GM21390 (cell line): Measurements from ENCODE around the gene PARG.
"Not testable (repeated sequence)": the region's sequence is repeated elsewhere in the genome, so short reads cannot be mapped to it uniquely, and the experiment has no call there.

Experiments used
- ATAC-seq: cut with Tn5 transposase; IDR thresholded peaks from one replicate; pipeline ENCODE4 v1.9.1; 2021; ENCODE audit not compliant: unreplicated experiment

PARG gene

DNA sequence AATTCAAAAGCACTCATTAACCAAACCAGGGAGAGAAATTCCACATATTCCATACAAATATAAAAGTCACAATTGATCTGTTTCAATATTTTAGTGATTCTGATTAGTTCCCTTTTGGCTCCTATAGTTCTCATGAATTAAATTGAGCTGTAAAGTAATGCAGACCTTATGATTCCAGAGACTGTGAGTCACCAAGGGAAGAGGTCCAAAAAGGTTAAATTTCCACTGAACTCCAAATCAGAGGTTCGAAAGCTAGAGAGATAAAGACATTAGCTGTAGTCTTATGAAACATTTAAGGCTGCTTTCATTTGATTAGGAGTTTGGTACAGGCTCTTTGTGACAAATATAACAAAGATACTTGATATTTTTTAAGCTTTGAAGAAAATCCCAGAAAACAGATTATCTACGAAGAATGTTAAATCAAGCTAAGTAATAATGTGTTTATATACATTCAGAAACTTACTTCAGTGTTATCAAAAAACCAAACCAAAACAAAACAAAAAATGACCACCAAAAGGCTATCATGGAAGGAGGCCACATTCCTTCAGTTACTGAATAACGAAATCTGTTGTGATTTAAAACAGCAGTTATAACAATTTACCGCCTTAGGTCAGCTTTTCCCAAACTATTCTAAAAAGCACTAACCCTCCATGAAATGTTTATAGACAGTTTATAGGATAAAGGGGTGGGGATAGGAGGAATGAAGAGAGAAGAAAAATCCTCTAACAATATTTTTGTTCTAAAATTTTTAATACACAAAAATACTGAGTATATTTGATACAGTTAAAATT lies 33.3 kb downstream of the PARG start:
- not testable (repeated sequence) for ATAC-seq

DNA sequence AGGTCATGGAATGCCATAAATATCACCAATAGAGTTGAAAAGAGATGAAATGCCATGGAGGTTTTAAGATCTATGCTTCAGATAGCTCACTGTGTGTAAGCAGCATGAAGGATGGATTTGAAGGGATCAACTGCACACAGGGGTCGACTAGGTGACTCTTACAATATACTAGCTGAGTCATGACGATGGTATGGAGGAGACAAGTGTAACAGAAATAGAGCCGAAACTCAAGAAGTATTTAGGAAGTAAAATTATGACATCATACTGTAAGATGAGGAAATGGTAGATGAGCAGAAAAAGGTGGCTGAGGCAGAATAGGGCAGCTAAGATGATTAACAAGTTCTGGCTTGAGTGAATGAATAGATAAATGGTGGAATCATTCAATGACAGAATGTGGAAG lies 38.0 kb downstream of the PARG start:
- ATAC-seq: not testable (repeated sequence)

DNA sequence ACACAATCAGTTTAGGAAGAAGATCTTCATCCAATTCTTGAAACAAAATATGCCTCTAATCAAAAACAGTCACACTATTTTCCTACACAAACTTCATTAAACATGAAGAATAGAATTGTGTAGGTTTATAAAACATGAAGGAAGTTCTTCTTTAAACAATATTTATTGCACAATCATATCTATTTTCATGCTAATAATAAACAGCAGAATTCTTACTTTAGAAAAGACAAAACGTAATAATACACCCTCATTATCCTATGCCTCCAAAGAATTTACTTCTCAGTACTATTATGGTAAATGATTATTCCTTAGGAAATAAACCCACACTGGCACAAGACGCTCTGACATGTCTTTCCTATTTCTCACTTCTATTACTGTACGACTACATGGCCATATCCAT lies 41.4 kb downstream of the PARG start:
- ATAC-seq: not testable (repeated sequence)

DNA sequence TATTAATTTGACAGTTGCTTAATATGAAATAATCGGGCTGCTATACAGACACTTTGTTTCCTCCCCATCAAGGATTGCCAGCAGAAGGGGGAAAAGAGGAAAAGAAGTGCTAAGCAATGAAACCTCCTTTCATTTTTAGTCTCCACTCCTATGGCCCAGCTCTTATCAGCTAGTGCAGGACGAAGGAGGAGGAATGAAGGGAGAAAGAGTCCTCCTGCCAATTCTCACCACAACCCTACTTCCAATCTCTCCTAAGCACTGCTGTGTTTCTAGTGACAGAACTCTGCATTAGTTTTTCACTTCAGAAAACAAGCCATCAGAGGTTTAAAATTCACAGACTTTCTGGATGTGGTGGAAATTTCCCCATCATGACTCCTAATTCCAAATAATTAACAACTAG lies 41.8 kb downstream of the PARG start:
- ATAC-seq: not testable (repeated sequence)

DNA sequence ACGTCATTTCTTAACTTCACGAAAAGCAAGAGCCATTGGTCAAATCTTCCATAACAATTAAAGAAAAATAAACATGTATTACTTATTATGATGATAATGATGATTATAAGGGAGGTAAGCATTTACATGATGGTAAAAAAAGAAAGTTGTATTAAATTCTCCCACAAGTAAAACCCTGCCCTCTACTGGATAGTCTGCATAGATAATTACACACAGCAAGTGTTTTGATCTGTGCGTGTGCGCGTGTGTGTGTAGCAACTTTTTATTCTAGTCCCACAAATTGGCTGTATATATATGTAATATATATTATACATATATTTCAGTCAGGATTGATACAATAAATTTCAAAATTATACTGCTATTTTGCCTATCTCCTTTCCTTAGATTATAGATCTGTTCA lies 51.8 kb downstream of the PARG start:
- ATAC-seq: not testable (repeated sequence)

DNA sequence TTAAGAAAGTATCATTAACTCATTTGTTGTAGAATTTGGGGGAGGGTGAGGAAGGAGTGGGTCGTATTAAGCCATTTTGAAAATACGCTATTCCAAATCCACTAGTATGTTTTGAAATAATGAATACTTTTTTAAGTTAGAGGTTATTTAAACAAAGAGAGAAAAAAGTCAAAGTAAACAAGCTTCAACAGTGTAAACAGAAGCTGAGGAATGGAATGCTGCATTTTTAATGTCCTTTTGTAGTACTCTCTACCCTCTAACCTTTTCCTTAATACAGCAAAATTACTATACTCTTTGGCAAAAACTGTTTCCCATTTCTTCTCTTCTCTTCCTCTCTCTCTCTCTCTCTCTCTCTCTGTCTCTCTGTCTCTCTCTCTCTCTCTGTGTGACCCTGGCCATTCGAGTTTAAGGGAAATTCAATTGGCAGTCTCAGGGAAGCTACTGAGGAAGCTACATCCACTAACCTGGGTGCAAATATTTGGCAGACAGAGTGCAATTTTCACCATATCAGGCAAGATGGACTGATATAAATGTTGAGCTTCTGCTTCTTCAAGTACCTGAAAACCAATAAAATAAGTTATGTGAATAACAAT lies 57.0 kb downstream of the PARG start:
- not testable (repeated sequence) for ATAC-seq

DNA sequence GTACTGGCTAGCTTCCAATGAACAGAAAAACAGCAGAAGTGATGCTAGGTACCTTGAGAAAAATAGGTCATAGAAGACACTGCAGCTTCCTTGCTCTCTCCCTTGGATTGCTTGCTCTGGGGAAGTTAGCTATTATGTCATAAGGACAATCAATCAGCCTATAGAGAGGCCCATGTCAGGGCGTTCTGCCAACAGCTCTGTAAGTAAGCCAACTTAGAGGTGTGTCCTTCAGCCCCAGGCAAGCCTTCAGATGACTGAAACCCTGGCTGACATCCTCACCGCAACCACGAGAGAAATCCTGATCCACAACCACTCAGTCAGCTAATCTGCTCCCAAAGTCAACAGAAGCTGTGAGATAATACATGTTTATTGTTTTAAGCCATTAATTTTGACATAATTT lies 58.0 kb downstream of the PARG start:
- ATAC-seq: not testable (repeated sequence)

DNA sequence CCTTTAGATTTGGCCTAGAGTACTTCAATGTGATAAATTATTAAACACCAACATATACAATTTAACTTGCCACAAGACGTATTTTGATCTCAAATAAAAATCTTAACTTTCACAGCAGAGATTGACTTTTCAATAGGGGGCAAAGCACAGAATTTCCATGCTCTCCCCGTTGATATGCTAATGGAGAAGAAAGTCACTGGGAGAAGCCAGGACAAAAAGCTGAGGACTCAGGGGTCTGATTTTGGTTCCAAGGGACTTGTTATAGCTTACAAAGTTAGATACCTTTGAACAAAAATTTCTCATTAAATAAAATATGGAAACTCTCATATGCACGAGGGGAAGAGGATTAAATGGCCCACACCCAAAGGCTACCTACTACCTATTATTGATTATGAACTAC lies 59.5 kb downstream of the PARG start:
- ATAC-seq: not testable (repeated sequence)

DNA sequence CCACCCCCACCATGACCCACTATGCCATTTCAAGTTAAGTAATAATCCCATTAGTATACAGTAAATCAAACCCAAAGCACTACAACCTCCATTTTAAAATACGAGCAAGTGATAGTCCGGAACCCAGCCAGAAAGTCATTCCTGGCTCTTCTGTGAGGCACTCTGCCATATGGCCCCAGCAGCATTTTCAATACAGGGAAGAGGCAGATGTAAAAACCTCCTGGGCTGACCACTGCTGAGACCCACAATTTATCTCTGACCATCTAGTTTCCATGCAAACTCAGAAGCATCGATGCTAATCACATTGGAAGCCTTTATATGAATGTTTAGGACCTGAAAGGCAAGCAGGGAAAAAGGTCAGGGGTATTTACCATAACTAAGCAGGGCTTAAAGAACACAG lies 69.1 kb downstream of the PARG start:
- ATAC-seq: not testable (repeated sequence)

DNA sequence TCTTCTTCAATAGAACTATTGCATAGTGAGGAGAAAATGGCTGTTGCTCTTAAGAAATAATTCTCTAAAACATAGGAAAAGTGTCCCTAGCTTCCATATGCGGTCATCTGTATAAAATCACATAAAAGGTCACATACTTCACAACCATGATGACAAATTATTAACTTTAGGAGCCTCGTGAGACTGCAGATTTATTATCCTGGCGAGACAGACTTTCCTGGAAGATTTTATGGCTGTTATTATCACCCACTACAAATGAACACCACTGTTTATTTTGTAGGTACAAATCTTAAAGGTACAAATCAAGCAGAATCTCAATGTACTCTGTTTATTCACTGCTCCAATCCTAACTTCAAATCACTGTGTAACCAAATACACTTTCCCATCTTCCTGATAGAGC lies 70.4 kb downstream of the PARG start:
- not testable (repeated sequence) for ATAC-seq

DNA sequence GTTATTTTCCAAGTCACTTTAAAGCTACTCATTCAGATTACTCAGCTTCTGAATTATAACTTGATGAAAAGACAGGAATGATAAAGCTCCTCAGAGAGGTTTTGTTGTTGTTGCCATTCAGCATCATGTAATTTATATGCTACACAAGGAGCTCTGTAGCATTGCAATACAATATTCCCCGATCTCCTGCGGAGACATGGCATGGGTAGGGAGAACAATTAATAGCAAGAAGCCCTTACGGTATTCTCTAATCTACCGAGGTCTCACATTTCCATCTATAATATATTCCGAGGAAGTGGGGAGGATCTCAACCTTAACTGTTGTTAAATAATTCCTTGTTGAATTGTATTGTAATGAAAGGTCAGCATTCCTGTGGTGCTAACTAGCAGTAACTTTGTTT lies 81.9 kb downstream of the PARG start:
- not testable (repeated sequence) for ATAC-seq

DNA sequence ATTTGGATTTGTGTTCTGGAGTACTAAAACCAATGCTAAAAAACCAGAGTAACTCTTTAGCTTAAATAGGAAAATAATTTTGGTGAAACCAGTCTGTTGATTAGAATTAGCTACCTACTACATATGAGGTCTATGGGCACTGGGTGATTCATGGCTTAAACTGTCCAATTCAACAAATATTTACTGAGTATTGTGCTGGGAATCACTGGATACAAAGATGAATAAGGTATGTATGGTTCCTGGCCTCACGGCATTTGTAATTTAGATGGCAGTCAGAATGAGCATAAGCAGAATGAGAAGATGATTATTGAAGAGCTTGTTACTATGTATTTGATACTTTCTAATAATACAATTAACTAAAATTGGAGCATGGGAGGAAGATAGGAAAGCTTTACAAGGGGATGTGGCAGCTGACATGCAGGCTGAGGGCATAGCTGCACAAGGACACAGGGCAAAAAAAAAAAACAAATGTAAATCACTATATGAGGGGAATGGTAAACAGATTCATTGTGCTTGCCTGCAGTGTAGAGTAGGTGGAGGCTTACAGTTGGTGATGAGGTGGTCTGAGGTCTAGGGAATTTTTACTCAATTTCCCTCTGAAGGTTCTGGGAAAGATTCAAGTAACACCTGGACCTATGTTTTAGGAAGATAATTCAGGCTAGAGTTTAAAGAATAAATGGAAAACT lies 83.0 kb downstream of the PARG start:
- ATAC-seq: not testable (repeated sequence)

DNA sequence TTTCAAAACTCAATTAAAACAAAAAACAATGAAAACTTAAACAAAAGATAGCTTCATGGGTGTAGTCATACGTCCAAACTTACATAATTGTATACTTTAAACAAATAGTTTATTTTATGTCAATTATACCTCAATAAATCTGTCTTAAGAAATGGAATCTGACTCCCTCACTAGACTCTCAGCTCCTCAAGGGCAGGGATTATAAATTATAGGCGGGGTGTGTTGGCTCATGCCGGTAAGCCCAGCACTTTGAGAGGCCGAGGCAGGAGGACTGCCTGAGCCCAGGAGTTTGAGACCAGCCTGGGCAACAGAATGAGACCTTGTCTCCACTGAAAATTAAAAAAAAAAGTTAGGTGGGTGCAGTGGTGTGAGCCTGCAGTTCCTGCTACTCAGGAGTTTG lies 92.3 kb downstream of the PARG start:
- not testable (repeated sequence) for ATAC-seq

DNA sequence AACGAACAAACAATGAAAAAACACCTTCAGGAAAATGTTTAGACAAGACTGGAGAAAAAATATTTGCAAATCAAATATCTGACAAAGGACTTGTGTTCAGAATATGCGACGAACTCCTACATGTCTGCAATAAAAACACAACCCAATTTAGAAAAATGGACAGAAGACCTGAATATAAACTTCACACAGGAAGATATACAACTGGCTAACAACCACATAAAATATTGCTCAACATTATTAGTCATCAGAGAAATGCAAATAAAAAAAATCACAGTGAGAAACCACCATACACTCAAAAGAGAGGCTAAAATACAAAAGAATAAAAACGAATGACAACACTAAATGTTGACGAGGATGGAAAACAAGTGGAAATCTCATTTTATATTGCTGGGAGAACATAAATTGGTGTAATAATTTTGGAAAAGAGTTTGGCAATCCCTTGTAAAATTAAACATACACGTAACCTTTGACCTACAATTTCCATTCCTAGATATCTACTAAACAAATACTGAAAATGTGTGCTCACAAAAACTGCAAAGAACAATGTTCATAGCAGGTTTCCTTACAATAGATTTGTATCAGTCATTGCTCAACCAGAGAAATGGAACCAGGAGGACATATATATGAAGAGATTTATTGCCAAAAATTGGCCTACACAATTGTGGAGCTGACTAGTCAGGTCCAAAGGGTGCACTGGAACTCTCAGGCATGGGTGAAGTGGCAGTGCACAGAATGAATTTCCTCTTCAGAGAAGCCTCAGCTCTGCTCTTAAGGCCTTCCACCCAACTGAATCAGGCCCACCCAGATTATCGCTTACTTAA lies 96.8 kb downstream of the PARG start:
- ATAC-seq: no peak

DNA sequence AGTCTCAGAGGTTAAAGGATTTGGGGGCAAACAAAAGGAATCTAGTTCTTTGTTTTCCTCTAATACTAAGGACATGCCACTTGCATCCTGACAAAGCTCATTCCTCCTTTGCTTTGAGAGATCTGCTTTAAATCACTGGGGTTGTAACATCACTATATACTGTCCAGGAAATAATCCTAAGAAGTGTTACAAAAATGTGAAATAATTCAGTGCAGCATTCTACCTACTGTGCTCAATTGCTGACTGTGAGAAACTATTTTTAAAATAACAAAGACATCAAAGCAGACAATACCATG lies 99.5 kb downstream of the PARG start:
- not testable (repeated sequence) for ATAC-seq

DNA sequence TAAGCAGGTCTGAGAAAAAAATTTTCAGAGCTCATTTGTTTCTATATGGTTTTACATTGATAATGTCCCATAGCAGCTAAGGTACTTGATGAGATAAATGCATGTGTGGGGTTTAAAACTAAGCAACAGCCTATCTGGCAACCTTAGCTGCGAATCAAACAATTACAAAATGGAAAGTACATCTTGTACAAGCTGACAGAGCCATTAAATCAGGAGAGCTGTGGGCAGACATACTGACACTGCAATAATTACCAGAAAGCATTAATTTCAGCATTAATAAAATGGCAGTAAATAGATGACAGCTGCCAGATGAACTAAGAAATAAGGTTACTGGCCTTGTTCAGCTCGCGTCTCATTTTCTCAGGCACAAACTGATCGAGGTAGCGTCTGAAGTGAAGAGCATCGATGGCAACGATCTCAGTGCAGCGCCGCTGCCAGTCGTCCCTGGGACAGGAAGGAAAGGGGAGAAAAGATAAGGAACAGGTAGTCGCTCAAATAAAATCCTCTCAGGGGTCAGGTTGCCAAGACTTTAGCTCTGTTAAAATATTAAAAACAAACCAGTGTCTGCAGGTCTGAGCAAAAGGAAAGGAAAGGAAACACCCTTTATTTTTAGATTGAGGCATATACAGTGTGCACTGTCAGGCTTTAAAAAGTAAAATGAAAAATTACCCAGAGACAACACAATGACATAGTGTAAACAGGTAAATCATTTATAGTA lies 100.1 kb downstream of the PARG start:
- no peak for ATAC-seq

DNA sequence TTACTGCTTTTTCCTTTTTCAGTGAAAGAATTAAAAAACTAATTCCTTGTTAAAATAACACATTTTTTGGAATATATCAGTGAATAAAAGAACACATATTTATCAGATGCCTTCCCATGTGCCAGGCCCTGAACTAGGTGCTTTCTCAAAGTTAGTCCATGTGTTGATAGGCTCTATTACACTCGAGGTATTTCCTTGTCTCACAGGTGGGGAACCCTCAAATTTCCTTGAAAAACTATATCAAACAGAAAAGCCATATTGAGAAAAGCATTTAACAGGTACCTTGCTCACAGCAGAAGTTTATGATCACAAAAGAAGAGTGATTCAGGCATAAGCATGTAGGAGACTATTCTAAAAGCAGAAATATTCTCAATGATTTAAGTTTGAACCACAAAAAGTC lies 104.1 kb downstream of the PARG start:
- no peak for ATAC-seq

DNA sequence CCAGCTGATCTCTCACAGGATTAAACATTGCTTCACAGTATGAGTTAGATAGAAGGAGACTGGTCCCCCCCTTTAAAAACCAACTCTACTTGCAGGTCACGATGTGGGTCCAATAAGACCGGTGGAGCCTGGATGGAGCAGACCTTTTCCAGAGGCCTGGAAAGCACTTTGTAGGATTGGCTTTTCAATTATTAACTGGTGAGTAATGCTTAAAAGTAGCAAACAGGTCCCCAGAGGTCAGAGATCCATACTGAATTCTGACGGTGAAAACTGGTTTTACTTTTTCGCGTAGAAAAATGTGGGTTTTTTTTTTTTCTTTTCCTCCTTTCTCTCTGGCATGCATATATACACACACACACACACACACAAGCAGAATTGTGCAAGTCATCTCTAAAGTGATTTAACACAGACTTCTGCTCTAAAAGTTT lies 104.8 kb downstream of the PARG start:
- no peak for ATAC-seq

DNA sequence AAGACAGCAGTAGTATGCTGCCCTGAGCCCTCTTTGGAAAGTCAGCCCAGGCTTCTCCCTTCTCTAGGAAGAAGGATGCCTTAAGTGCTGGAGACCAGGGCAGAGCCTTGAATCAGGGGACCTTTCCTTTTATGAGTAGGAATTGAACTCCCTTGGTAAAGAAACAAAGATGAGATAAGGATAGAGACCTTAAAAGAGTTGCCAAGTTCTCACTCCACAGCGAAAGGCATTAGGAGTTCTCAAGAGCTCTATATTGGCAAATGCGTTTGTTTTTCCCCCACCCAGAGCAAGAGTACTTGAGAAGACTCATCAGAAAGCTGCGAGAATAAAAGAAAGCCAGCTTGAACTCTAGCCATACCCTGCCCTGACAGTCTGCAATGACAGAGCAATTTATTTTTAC lies 106.9 kb downstream of the PARG start:
- no peak for ATAC-seq

DNA sequence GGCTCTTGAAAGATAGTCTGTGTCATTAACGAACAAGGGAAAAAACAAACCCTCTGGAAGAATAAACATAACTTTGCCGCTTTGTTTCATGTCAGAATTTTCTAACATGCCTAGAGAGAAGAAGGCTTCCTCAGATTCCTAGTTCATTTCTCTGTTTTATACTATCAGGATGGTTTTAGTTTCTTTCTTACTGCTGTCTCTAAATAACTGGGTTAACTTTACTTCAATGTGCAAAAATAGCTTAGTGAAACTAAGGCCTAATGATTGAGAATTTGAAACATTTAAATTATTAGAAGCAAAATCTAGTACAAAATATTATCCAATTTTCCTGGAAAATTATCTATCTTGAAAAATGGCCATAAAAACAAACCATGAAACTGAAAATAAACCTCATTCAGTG lies 107.6 kb downstream of the PARG start:
- no peak for ATAC-seq

DNA sequence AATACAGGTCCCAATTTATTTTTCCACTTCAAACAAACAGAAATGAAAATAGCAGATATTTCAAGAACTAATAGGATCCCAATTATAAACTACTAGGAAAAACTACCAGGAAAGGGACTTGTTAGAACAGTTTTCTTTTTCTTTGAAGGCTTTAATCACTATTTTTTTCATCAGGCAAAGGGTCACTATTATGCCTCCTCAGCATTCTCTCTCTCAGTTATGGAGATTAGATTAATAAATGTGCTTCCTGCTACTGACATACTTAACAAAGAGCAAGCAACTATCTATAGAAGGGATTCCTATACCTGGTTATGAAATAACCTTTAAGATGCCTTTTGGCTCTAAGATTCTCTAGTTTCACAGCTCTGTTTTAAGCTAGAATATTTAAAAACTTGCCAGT lies 108.7 kb downstream of the PARG start:
- no peak for ATAC-seq
